SK-N-SH treated with all-trans-retinoic acid at 6 μM for 48 hours (cell line): ENCODE measurements around the gene LRRC8E.

Experiments used
- ARNTL ChIP-seq: fragments of 450-650 bp; formaldehyde crosslinking; IDR thresholded peaks from 2 replicates; pipeline ENCODE4 v1.5.0; 2020; ENCODE audit warnings: low read depth, mild to moderate bottlenecking, moderate library complexity, borderline replicate concordance
- ESRRG ChIP-seq: fragments of 250-450 bp; sonication (Bioruptor Pico); IDR thresholded peaks from 2 replicates; pipeline ENCODE4 v1.6.1; 2021; ENCODE audit warnings: mild to moderate bottlenecking
- TOX ChIP-seq: fragments of 250-450 bp; sonication (Bioruptor Pico); IDR thresholded peaks from 2 replicates; pipeline ENCODE4 v1.8.0; 2021; ENCODE audit warnings: mild to moderate bottlenecking, moderate library complexity, borderline replicate concordance
- ZFP3 ChIP-seq: fragments of 250-450 bp; sonication (Bioruptor Pico); IDR thresholded peaks from 2 replicates; pipeline ENCODE4 v1.5.0; 2020; ENCODE audit warnings: mild to moderate bottlenecking, moderate library complexity
- ZNF565 ChIP-seq: fragments of 450-650 bp; formaldehyde crosslinking; conservative IDR thresholded peaks from 2 replicates; pipeline ENCODE4 v1.5.0; 2020; ENCODE audit warnings: low read depth, mild to moderate bottlenecking, moderate library complexity
- TF ChIP-seq, protein P1 (sequence below): fragments of 250-450 bp; sonication (Bioruptor Pico); IDR thresholded peaks from 2 replicates; pipeline ENCODE4 v1.5.0; 2020; ENCODE audit warnings: mild to moderate bottlenecking, moderate library complexity
- TF ChIP-seq, protein P2 (sequence below): fragments of 250-450 bp; sonication (Bioruptor Pico); IDR thresholded peaks from 2 replicates; pipeline ENCODE4 v1.5.1; 2020; ENCODE audit warnings: low read depth, mild to moderate bottlenecking, moderate library complexity
- TF ChIP-seq, protein P3 (sequence below): fragments of 250-450 bp; sonication (Bioruptor Pico); IDR thresholded peaks from 2 replicates; pipeline ENCODE4 v1.5.1; 2021; ENCODE audit warnings: mild to moderate bottlenecking, moderate library complexity

DNA sequence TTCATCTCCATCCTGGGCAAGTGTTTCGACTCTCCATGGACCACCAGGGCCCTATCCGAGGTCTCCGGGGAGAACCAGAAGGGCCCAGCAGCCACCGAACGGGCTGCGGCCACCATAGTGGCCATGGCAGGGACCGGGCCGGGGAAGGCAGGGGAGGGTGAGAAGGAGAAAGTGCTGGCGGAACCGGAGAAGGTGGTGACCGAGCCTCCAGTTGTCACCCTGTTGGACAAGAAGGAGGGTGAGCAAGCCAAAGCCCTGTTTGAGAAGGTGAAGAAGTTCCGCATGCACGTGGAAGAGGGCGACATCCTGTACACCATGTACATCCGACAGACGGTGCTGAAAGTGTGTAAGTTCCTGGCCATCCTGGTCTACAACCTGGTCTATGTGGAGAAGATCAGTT is 10.7 kb downstream of the LRRC8E start:
- TF ChIP-seq, protein P1, sequence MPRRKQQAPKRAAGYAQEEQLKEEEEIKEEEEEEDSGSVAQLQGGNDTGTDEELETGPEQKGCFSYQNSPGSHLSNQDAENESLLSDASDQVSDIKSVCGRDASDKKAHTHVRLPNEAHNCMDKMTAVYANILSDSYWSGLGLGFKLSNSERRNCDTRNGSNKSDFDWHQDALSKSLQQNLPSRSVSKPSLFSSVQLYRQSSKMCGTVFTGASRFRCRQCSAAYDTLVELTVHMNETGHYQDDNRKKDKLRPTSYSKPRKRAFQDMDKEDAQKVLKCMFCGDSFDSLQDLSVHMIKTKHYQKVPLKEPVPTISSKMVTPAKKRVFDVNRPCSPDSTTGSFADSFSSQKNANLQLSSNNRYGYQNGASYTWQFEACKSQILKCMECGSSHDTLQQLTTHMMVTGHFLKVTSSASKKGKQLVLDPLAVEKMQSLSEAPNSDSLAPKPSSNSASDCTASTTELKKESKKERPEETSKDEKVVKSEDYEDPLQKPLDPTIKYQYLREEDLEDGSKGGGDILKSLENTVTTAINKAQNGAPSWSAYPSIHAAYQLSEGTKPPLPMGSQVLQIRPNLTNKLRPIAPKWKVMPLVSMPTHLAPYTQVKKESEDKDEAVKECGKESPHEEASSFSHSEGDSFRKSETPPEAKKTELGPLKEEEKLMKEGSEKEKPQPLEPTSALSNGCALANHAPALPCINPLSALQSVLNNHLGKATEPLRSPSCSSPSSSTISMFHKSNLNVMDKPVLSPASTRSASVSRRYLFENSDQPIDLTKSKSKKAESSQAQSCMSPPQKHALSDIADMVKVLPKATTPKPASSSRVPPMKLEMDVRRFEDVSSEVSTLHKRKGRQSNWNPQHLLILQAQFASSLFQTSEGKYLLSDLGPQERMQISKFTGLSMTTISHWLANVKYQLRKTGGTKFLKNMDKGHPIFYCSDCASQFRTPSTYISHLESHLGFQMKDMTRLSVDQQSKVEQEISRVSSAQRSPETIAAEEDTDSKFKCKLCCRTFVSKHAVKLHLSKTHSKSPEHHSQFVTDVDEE (CRISPR knock-in tag) = no peak
- no peak for TF ChIP-seq TOX (CRISPR knock-in tag)
- no peak for TF ChIP-seq ZFP3 (CRISPR knock-in tag)
- TF ChIP-seq, protein P2, sequence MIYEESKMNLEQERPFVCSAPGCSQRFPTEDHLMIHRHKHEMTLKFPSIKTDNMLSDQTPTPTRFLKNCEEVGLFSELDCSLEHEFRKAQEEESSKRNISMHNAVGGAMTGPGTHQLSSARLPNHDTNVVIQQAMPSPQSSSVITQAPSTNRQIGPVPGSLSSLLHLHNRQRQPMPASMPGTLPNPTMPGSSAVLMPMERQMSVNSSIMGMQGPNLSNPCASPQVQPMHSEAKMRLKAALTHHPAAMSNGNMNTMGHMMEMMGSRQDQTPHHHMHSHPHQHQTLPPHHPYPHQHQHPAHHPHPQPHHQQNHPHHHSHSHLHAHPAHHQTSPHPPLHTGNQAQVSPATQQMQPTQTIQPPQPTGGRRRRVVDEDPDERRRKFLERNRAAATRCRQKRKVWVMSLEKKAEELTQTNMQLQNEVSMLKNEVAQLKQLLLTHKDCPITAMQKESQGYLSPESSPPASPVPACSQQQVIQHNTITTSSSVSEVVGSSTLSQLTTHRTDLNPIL (CRISPR knock-in tag) = no peak
- TF ChIP-seq ARNTL (CRISPR knock-in tag) = no peak
- TF ChIP-seq, protein P3, sequence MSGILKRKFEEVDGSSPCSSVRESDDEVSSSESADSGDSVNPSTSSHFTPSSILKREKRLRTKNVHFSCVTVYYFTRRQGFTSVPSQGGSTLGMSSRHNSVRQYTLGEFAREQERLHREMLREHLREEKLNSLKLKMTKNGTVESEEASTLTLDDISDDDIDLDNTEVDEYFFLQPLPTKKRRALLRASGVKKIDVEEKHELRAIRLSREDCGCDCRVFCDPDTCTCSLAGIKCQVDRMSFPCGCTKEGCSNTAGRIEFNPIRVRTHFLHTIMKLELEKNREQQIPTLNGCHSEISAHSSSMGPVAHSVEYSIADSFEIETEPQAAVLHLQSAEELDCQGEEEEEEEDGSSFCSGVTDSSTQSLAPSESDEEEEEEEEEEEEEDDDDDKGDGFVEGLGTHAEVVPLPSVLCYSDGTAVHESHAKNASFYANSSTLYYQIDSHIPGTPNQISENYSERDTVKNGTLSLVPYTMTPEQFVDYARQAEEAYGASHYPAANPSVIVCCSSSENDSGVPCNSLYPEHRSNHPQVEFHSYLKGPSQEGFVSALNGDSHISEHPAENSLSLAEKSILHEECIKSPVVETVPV (CRISPR knock-in tag) = no peak
- TF ChIP-seq ZNF565 = no peak
- TF ChIP-seq ESRRG (CRISPR knock-in tag) = no peak
